ENCODE results near the gene SLX4IP.

Gene SLX4IP

GRCh38 chr20:10547276-10548114, 112.4 kb downstream of the SLX4IP start:
- no peak for DNase-seq (ENCODE audit: low read depth in 2 of 2, low spot score in 1 of 2)

- DNase-seq (ENCODE audit: low read depth in 2 of 2, low spot score in 1 of 2): no peak
These were observed 114.4 kb downstream of the SLX4IP start for GRCh38 chr20:10549511-10549910.

- no peak for DNase-seq (ENCODE audit: low read depth in 2 of 2, low spot score in 1 of 2)
These were observed 115.4 kb downstream of the SLX4IP start for GRCh38 chr20:10550204-10551118.

- DNase-seq (ENCODE audit: low read depth in 2 of 2, low spot score in 1 of 2): no peak
These were observed 116.9 kb downstream of the SLX4IP start for GRCh38 chr20:10551732-10552724.

- DNase-seq (ENCODE audit: low read depth in 2 of 2, low spot score in 1 of 2): no peak
These were observed 118.3 kb downstream of the SLX4IP start for GRCh38 chr20:10553326-10553984.

- DNase-seq (ENCODE audit: low read depth in 2 of 2, low spot score in 1 of 2): no peak
These were observed 119.2 kb downstream of the SLX4IP start for GRCh38 chr20:10554285-10554684.

- no peak for DNase-seq (ENCODE audit: low read depth in 2 of 2, low spot score in 1 of 2)
These were observed 120.3 kb downstream of the SLX4IP start for GRCh38 chr20:10555393-10555792.

GRCh38 chr20:10555865-10556308, 120.8 kb downstream of the SLX4IP start:
- DNase-seq (ENCODE audit: low read depth in 2 of 2, low spot score in 1 of 2): no peak

- DNase-seq (ENCODE audit: low read depth in 2 of 2, low spot score in 1 of 2): no peak
These were observed 121.5 kb downstream of the SLX4IP start for GRCh38 chr20:10556519-10557083.

- DNase-seq (ENCODE audit: low read depth in 2 of 2, low spot score in 1 of 2): no peak
These were observed 122.6 kb downstream of the SLX4IP start for GRCh38 chr20:10557685-10558084.

GRCh38 chr20:10558635-10559187, 123.6 kb downstream of the SLX4IP start:
- peak in 1 of 2 donors; percentile 1 for DNase-seq (ENCODE audit: low read depth in 2 of 2, low spot score in 1 of 2)

GRCh38 chr20:10559266-10559665, 124.2 kb downstream of the SLX4IP start:
- DNase-seq (ENCODE audit: low read depth in 2 of 2, low spot score in 1 of 2): no peak

- no peak for DNase-seq (ENCODE audit: low read depth in 2 of 2, low spot score in 1 of 2)
These were observed 125.6 kb downstream of the SLX4IP start for GRCh38 chr20:10560686-10561085.

- no peak for DNase-seq (ENCODE audit: low read depth in 2 of 2, low spot score in 1 of 2)
These were observed 126.2 kb downstream of the SLX4IP start for GRCh38 chr20:10561302-10561701.

- DNase-seq (ENCODE audit: low read depth in 2 of 2, low spot score in 1 of 2): no peak
These were observed 127.8 kb downstream of the SLX4IP start for GRCh38 chr20:10562899-10563298.

GRCh38 chr20:10563935-10564492, 128.9 kb downstream of the SLX4IP start:
- no peak for DNase-seq (ENCODE audit: low read depth in 2 of 2, low spot score in 1 of 2)

- DNase-seq (ENCODE audit: low read depth in 2 of 2, low spot score in 1 of 2): no peak
These were observed 130.3 kb downstream of the SLX4IP start for GRCh38 chr20:10565191-10565921.
